ENCODE results near the gene EFHC1. TPM values are rescaled to one million over a fixed set of nuclear protein-coding genes. Genes with fewer than 3 reads are reported as not detected.
A peak's percentile ranks its signal among the peaks of the same experiment; 100 is the strongest.

The EFHC1 gene
- total and polyA plus RNA-seq, 7 donors, result 1.8 to 38.5 (median 15.9) TPM

DNA sequence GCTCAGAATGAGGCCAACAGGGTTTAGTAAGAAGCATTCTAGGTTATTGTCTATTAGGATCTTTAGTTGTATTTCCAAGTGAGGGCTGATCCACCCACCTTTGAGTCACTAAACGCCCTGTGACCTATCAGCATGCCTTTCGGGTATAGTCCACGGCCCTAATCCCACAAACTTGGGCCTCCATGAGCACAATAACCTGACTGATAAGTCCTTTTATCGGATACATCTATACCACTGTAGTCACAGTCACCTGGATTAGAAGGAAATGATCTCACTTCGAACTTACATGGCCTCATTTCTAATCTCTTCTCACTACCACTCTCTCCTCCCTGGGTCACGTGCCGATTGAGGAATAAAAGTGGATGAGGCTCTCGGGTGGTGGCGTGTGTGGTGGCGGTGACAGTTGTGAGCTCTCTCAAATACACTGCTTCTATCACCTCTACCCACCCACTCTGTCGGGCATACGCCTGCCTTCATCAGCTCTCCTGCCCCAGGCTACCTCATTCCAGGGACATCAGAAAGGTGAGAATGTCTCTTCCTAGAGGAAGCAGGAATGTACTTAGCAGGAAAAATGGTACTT is 91.5 kb downstream of the EFHC1 start:
- Histone ChIP-seq H3K36me3 (peaks cover 7 to 32% (median 19%) of the 10 kb centered on the region in 4 donors), H3K4me3 (no peak overlapping the region), H3K27me3 (no peaks in the 10 kb centered on the region), H3K4me1 (peaks cover 0 to 54% (median 50%) of the 10 kb centered on the region in 4 donors), H3K27ac (peak overlapping the region; percentile 78 to 93 (median 88)), H3K9me3 (no peaks in the 10 kb centered on the region)
- intact Hi-C loops (cut with DNase I), result loop anchor here (5.0 kb wide), 1 partner anchor 151 kb away; no protein-coding TSS in a partner anchor
- no peak for TF ChIP-seq POLR2AphosphoS5 (IDR thresholded peaks at IDR 0.05)
- no peak for TF ChIP-seq EP300 (IDR thresholded peaks at IDR 0.05)
- TF ChIP-seq POLR2A (IDR thresholded peaks at IDR 0.05), result no peak
- TF ChIP-seq, protein P1, sequence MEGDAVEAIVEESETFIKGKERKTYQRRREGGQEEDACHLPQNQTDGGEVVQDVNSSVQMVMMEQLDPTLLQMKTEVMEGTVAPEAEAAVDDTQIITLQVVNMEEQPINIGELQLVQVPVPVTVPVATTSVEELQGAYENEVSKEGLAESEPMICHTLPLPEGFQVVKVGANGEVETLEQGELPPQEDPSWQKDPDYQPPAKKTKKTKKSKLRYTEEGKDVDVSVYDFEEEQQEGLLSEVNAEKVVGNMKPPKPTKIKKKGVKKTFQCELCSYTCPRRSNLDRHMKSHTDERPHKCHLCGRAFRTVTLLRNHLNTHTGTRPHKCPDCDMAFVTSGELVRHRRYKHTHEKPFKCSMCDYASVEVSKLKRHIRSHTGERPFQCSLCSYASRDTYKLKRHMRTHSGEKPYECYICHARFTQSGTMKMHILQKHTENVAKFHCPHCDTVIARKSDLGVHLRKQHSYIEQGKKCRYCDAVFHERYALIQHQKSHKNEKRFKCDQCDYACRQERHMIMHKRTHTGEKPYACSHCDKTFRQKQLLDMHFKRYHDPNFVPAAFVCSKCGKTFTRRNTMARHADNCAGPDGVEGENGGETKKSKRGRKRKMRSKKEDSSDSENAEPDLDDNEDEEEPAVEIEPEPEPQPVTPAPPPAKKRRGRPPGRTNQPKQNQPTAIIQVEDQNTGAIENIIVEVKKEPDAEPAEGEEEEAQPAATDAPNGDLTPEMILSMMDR (IDR thresholded peaks at IDR 0.05), result no peak
- DNase-seq, result no peak
- 83 to 90% methylated on average over 12 of the region's 12 CpGs for WGBS, 2 donors

DNA sequence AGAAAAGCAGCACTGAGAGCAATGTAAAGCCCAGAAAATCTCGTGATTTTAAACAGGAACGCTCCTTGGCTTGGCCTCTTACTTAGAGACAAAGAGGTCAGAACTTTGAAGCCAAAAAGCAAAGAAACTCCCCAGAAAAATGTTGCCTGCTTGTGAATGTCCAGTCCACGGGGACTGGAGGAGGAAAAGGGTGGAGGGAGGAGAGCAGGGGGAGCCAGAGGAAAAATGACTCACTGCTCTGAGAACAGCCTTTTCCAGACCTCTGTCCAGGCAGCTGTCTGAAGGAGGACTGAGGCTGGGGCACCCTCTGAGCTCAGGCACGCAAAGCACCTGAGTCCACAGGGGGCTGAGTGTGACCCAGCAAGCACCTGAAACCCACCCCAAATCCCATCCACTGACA is 92.1 kb downstream of the EFHC1 start:
- Histone ChIP-seq H3K36me3 (peaks cover 7 to 27% (median 16%) of the 10 kb centered on the region in 4 donors), H3K4me1 (peaks cover 0 to 60% (median 55%) of the 10 kb centered on the region in 4 donors), H3K9me3 (no peaks in the 10 kb centered on the region), H3K27ac (peak overlapping the region; percentile 78 to 93 (median 88)), H3K27me3 (no peaks in the 10 kb centered on the region), H3K4me3 (no peak overlapping the region)
- no peak for TF ChIP-seq EP300 (IDR thresholded peaks at IDR 0.05)
- no peak for TF ChIP-seq POLR2A (IDR thresholded peaks at IDR 0.05)
- TF ChIP-seq POLR2AphosphoS5 (IDR thresholded peaks at IDR 0.05), result peak in 3 of 4 donors; percentile 36 to 48 (median 45)
- TF ChIP-seq, protein P1 (IDR thresholded peaks at IDR 0.05), result no peak
- intact Hi-C loops (cut with DNase I), result loop anchor here (5.0 kb wide), 1 partner anchor 150 kb away; no protein-coding TSS in a partner anchor
- DNase-seq, result peak; percentile 89
- WGBS, 2 donors, result 73 to 80% methylated on average over 4 of the region's 4 CpGs

DNA sequence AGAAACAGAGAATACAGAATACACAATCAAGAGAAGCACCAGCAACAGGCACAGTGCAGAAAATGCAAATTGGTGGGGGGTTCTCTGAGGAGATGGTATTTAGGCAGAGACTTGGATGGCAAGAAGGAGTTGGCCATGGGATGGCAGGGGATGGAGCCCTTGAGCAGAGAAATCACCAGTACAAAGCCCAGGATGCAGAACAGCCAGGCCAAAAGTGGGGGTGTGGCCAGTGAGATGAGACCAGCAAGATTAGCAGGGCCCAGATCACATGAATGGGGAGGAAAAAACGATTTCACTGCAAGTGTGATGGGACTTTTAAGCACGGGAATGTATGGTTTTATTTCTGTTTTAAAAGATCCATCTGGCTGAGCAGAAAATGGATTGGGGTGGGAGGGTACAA is 93.3 kb downstream of the EFHC1 start:
- 71 to 80% methylated on average over 2 of the region's 2 CpGs for WGBS, 2 donors
- intact Hi-C loops (cut with DNase I), result loop anchor here (5.0 kb wide), 1 partner anchor 149 kb away; no protein-coding TSS in a partner anchor
- H3K4me1 ChIP-seq, result peaks cover 0 to 72% (median 66%) of the 10 kb centered on the region in 4 donors
- DNase-seq, result no peak
- H3K4me3 ChIP-seq, result no peak overlapping the region
- H3K27ac ChIP-seq, result peak overlapping the region; percentile 78 to 93 (median 88)
- TF ChIP-seq, protein P1 (IDR thresholded peaks at IDR 0.05), result no peak
- TF ChIP-seq POLR2AphosphoS5 (IDR thresholded peaks at IDR 0.05), result no peak
- no peak for TF ChIP-seq POLR2A (IDR thresholded peaks at IDR 0.05)
- no peak for TF ChIP-seq EP300 (IDR thresholded peaks at IDR 0.05)
- peaks cover 7 to 14% (median 11%) of the 10 kb centered on the region in 4 donors for H3K36me3 ChIP-seq
- no peaks in the 10 kb centered on the region for H3K9me3 ChIP-seq
- no peaks in the 10 kb centered on the region for H3K27me3 ChIP-seq

DNA sequence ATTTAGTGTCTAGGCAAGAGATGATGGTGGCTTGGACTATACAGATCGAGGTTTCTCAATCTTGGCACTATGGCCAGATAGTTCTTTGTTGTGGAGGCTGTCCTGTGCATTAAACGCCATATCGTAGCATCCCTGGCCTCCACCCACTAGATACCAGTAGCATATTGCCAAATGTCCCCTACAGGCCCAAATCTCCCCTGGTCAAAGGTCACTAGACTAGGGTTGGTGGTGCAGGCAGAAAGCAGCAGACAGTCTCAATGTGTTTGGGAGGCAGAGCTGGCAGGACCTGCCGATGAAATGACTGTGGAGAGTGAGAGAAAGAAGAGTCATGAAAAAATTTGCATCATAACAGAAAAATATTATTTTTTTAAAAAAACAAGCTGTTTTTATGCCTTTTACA is 93.8 kb downstream of the EFHC1 start:
- WGBS, 2 donors, result 94 to 95% methylated on average over 4 of the region's 4 CpGs
- intact Hi-C loops (cut with DNase I), result loop anchor here (5.0 kb wide), 1 partner anchor 148 kb away; no protein-coding TSS in a partner anchor
- Histone ChIP-seq H3K27ac (peak overlapping the region; percentile 78 to 93 (median 88)), H3K36me3 (peaks cover 6 to 10% (median 8%) of the 10 kb centered on the region in 4 donors), H3K4me1 (peaks cover 0 to 77% (median 70%) of the 10 kb centered on the region in 4 donors), H3K9me3 (no peaks in the 10 kb centered on the region), H3K4me3 (no peak overlapping the region), H3K27me3 (no peaks in the 10 kb centered on the region)
- no peak for TF ChIP-seq POLR2A (IDR thresholded peaks at IDR 0.05)
- no peak for DNase-seq

DNA sequence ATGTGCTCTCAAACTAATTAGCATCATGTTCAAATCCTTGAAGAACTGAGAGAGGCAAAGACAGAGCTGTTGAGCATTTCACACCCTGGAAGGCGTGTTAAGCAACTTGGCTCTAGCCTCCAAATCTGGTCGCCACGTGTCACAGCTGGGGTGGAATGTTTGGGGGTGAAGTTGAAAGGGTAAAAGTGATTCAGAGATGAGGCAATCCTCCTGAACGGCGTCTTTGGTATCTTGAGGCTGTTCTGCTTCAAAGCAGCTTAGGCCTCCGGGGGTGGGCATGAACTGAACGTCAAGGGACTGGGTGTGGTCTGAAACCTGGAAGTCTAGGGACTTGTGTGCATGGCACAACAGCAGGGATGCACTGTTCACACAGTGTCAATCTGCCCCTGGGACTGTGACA is 94.4 kb downstream of the EFHC1 start:
- Histone ChIP-seq H3K36me3 (peaks cover 0 to 4% (median 1%) of the 10 kb centered on the region in 4 donors), H3K4me3 (no peak overlapping the region), H3K27ac (peak overlapping the region; percentile 78 to 93 (median 88)), H3K4me1 (peaks cover 0 to 82% (median 73%) of the 10 kb centered on the region in 4 donors), H3K27me3 (no peaks in the 10 kb centered on the region), H3K9me3 (no peaks in the 10 kb centered on the region)
- DNase-seq, result peak; percentile 85
- 71 to 81% methylated on average over 7 of the region's 7 CpGs for WGBS, 2 donors
- intact Hi-C loops (cut with DNase I), result loop anchor here (5.0 kb wide), 1 partner anchor 148 kb away; no protein-coding TSS in a partner anchor
- TF ChIP-seq POLR2A (IDR thresholded peaks at IDR 0.05) (no peak), POLR2AphosphoS5 (IDR thresholded peaks at IDR 0.05) (peak; percentile 38 to 51 (median 44)), EP300 (IDR thresholded peaks at IDR 0.05) (no peak)
- TF ChIP-seq, protein P1 (IDR thresholded peaks at IDR 0.05), result no peak
